Measurements from ENCODE around the gene KIAA0930.
A peak's percentile ranks its signal among the peaks of the same experiment; 100 is the strongest.
"Not testable (repeated sequence)": the region's sequence is repeated elsewhere in the genome, so short reads cannot be mapped to it uniquely, and the experiment has no call there.

KIAA0930 gene

GRCh38 chr22:45262931-45263462, 22.3 kb upstream of the KIAA0930 start:
- no peak for DNase-seq

GRCh38 chr22:45262195-45262930, 21.7 kb upstream of the KIAA0930 start:
- peak in 1 of 2 donors; percentile 19 for DNase-seq

GRCh38 chr22:45261407-45262088, 20.9 kb upstream of the KIAA0930 start:
- no peak for DNase-seq

- DNase-seq, result not testable (repeated sequence)
These were observed 19.7 kb upstream of the KIAA0930 start for GRCh38 chr22:45260395-45260759.

GRCh38 chr22:45259754-45260394, 19.2 kb upstream of the KIAA0930 start:
- DNase-seq, result no peak

- DNase-seq, result not testable (repeated sequence)
These were observed 17.2 kb upstream of the KIAA0930 start for GRCh38 chr22:45257941-45258340.

- no peak for DNase-seq
These were observed 14.1 kb upstream of the KIAA0930 start for GRCh38 chr22:45254789-45255278.

- no peak for DNase-seq
These were observed 13.7 kb upstream of the KIAA0930 start for GRCh38 chr22:45254388-45254787.

GRCh38 chr22:45253039-45253641, 12.4 kb upstream of the KIAA0930 start:
- DNase-seq, result no peak

GRCh38 chr22:45251825-45252224, 11.1 kb upstream of the KIAA0930 start:
- DNase-seq, result no peak

GRCh38 chr22:45248832-45249561, 8.3 kb upstream of the KIAA0930 start:
- no peak for DNase-seq

GRCh38 chr22:45246060-45246985, 5.6 kb upstream of the KIAA0930 start:
- DNase-seq, result no peak

GRCh38 chr22:45244916-45245315, 4.2 kb upstream of the KIAA0930 start:
- no peak for DNase-seq

- no peak for DNase-seq
These were observed 2.1 kb upstream of the KIAA0930 start for GRCh38 chr22:45242778-45243191.

GRCh38 chr22:45240104-45240809, 437 bp downstream of the KIAA0930 start:
- no peak for DNase-seq

- DNase-seq, result no peak
These were observed 1.0 kb downstream of the KIAA0930 start for GRCh38 chr22:45239681-45240051.

- DNase-seq, result no peak
These were observed 1.6 kb downstream of the KIAA0930 start for GRCh38 chr22:45238957-45239680.

GRCh38 chr22:45238076-45238956, 2.4 kb downstream of the KIAA0930 start:
- no peak for DNase-seq

All from bone marrow (tissue), 2 donors.